Activated T-cell treated with anti-CD3 and anti-CD28 coated beads, Interleukin-2, amount 50 U/mL, for 4 hours (primary cell): ENCODE data around the gene TAF8. TPM values are rescaled to one million over a fixed set of nuclear protein-coding genes. Genes with fewer than 3 reads are reported as not detected.
"Not testable (repeated sequence)": the region's sequence is repeated elsewhere in the genome, so short reads cannot be mapped to it uniquely, and the experiment has no call there.

Source experiments
- ATAC-seq, 2 donors: fragments of 200-7000 bp; cut with Tn5 transposase; one replicate each; pipeline ENCODE4 v1.10.0; 2021
- DNase-seq: peaks from one replicate; pipeline ENCODE4 v3.0.0-alpha.2; 2020
- H3K27me3 Mint-ChIP-seq: one replicate; pipeline ENCODE4 v1.8.0; 2021; ENCODE audit warnings: low read depth, mixed read lengths
- H3K36me3 Mint-ChIP-seq: one replicate; pipeline ENCODE4 v1.8.0; 2022; ENCODE audit warnings: mixed read lengths; ENCODE audit not compliant: insufficient read depth
- H3K4me1 Mint-ChIP-seq: one replicate; pipeline ENCODE4 v1.8.0; 2021; ENCODE audit warnings: low read depth, mixed read lengths
- H3K4me3 Mint-ChIP-seq: one replicate; pipeline ENCODE4 v1.8.0; 2021; ENCODE audit warnings: mild to moderate bottlenecking, moderate library complexity, mixed read lengths
- H3K9me3 Mint-ChIP-seq: one replicate; pipeline ENCODE4 v1.8.0; 2021; ENCODE audit warnings: mixed read lengths
- total RNA-seq, 3 donors: library from RNA; stranded (reverse); gene quantifications; one replicate each; pipeline ENCODE4 v1.2.1, GENCODE V29; 2021

Gene TAF8
- total RNA-seq, 3 donors from 2014 or later = 35.7 to 39.9 (median 38.2) TPM

DNA sequence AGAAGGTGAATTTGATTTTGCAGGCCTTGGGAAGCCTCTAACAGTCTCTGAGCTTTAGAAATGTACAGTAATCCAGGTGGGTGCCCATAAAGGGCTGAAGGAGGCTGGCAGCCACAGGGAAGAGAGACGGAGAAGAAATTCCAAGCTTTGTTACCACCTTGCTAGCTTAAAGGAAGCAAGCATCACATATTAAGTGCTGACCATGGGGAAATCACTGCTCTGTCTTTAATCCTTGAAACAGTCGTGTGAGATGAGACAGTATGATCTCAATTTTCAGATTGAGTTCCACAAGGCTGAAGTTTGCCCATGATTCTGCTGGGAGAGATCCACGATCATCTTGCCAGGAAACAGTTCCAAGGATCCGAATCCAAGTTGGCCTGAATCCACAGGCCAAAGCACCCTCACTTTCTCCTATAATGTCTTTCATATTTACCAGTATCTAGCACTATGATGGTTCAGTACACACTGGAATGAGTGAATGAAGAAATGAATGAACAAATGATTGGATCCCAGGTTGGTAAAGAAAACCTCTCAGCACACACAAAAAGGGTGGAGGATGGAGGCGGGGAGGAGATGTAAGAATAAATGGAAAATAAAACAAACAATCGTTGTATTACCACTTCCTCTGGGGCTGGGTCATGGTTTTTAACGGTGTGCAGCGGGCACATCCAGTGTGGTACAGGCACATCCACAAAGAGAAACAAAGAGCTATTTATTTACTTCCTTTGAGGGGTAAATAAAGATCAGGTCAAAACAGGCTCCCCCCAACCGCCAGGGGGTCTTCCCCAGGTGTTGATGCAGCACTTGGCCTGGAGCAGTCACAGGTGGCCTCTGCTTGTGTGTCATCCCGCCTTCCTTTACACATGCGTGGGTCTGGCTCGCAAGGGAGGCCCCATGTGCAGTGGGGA, 28.2 kb upstream of the TAF8 start:
- H3K4me1 Mint-ChIP-seq = peaks cover 83% of the 10 kb centered on the region
- ATAC-seq (peak; percentile 88 to 91), DNase-seq (peak; percentile 58)
- H3K36me3 Mint-ChIP-seq = peaks cover 31% of the 10 kb centered on the region
- H3K4me3 Mint-ChIP-seq = peak overlapping the region; percentile 58
- no peaks in the 10 kb centered on the region for H3K27me3 Mint-ChIP-seq
- no peaks in the 10 kb centered on the region for H3K9me3 Mint-ChIP-seq

DNA sequence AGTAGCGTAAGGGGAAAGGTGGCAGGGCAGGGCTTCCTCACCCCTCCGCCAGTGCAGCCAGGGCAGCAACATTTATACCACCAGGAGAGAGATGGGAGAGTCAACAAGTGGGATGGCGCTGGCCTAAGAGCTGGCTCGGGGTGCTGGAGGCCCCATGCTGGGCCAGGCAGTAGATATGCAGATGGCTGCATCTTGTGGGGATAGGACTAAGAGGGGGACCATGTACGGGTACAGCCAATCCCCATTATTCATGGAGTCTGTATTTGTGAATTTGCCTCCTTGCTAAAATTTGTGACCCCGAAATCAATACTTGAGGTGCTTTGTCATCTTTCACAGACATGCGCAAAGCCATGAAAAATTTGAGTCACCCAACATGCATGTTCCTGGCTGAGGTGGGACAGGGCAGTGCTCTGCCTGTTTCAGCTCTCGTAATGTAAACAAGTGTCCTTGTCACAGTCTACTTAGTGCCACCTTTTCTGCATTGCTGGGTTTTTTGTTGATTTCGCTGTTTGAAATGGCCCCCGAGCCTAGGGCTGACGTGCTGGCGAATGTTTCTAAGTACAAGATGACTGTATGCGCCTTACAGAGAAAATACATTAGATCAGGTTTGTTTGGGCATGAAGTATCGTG, 27.5 kb upstream of the TAF8 start:
- Mint-ChIP-seq H3K36me3 (peaks cover 29% of the 10 kb centered on the region), H3K9me3 (no peaks in the 10 kb centered on the region), H3K27me3 (no peaks in the 10 kb centered on the region), H3K4me1 (peaks cover 86% of the 10 kb centered on the region), H3K4me3 (peak overlapping the region; percentile 58)
- DNase-seq (no peak), ATAC-seq (peak; percentile 55 to 59)

DNA sequence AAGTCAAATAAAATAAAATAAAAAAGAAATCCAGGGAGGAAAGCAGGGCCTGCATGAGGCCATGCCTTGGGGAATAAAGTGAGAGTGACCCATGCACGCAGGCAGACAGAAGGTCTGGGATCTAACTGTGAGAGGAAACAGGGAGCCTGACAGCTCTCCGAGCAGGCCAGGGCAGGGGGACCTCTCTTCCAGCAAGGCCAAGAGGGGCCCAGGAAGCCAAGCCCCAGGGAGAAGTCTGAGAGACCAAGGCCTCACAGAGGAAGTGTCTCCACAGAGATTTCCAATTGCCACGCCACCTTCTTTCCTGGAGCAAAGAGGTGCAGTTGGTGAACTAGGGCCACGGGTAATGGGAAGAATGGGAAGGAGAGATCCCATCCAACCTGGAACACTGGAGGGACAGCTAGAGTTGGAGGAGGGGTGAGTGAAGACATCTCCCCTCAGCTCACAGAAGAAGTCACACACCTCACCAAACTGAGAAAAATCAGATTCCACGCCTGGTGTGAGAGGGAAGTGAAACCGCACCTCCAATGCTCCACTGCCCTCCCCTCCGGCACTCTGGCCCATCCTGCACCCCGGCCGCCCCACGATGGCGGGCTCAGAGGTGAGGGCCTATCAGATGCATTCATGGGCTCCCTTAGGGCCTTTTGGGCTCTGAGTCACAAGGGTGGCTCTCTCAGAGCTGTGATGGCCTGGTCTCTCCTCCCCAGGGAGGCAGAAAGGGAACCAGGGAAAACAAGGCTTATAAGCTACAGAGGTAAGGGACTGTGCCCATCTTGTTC, 25.1 kb upstream of the TAF8 start:
- no peak overlapping the region for H3K4me3 Mint-ChIP-seq
- H3K36me3 Mint-ChIP-seq = peaks cover 30% of the 10 kb centered on the region
- peaks cover 96% of the 10 kb centered on the region for H3K4me1 Mint-ChIP-seq

DNA sequence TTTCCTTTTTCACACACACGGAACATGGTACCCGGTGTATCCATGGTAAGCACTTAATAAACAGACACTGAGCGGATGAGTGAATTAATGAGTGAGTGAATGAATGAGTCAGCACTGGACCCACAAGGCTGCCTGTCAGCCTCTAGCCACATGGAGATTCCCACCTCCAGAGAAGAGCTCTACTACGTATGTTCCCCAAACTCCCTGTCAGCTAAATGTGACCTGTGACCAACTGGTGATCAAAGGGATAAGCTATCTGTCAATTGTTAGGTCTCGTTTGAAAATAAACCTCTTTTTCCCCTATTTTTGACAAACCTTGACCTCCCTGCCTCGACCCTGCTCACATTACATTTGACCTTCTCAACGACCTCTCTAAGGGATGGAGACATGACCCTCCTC, 24.5 kb upstream of the TAF8 start:
- ATAC-seq = no peak

More for the DNA sequence above, 25.1 kb upstream of the TAF8 start:
- Mint-ChIP-seq H3K27me3 (no peaks in the 10 kb centered on the region), H3K9me3 (no peaks in the 10 kb centered on the region)
- no peak for ATAC-seq
- no peak for DNase-seq

DNA sequence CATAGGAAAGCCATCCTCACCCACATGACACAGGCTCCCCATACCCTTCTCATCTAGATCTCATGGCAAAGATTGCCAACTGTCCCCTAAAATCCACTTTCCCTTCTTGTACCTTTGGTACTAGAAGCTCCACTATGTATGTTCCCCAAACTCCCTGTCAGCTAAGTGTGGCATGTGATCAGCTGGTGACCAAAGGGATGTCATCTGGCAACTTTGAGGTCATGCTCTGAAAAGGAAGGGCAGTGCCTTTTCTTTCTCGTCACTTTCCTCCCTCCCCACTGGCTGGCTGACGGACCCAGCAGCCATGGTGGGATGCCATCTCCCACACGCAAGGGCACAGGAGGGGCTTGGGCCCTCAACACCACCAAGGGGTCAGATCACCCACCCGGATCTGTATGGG, 23.8 kb upstream of the TAF8 start:
- H3K9me3 Mint-ChIP-seq = no peaks in the 10 kb centered on the region
- no peaks in the 10 kb centered on the region for H3K27me3 Mint-ChIP-seq
- no peak for ATAC-seq
- peaks cover 23% of the 10 kb centered on the region for H3K36me3 Mint-ChIP-seq
- H3K4me3 Mint-ChIP-seq = no peak overlapping the region
- H3K4me1 Mint-ChIP-seq = peaks cover 96% of the 10 kb centered on the region
- DNase-seq = no peak

More for the DNA sequence above, 24.5 kb upstream of the TAF8 start:
- no peak for DNase-seq
- Mint-ChIP-seq H3K4me1 (peaks cover 96% of the 10 kb centered on the region), H3K4me3 (no peak overlapping the region), H3K9me3 (no peaks in the 10 kb centered on the region), H3K36me3 (peaks cover 27% of the 10 kb centered on the region), H3K27me3 (no peaks in the 10 kb centered on the region)

DNA sequence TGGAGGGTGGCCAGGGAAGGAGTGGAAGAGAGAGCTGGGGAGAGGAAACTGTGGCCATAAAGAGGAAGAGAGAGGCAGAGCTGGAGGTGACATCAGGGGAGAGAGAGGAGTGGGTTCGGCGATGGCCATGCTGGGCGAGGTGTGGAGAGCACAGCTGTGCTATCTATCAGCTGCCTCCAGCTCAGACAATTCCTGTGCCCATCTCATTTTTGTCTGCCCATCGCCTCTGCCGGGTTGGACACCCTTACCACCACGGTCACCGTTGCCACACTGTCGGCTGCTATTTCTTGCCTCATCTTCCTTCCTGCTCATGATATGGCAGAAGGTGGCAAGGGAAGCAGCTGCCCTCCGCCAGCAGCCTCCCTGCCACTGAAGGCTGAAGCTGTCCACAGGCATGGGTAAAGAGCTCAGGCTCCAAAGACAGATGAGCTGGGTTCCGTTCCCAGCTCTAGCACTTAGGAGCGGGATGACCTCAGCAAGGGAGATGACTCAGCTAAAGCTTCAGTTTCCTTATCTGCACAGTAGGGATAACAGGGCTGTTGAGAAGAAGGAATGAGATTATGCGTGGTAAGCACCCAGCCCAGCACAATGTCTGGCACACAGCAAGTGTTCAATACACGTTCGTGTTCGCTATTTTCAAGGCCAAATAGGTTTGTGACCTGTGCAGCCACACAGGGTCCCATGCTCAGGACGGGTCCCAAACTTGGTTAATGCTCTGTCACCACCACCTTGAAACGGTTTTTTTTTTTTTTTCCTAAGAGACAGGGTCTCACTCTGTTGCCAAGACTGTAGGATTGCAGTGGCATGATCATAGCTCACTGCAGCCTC, 21.9 kb upstream of the TAF8 start:
- no peaks in the 10 kb centered on the region for H3K9me3 Mint-ChIP-seq
- peak overlapping the region; percentile 75 for H3K4me3 Mint-ChIP-seq
- DNase-seq = no peak
- H3K36me3 Mint-ChIP-seq = peaks cover 28% of the 10 kb centered on the region
- H3K27me3 Mint-ChIP-seq = no peaks in the 10 kb centered on the region
- ATAC-seq = peak; percentile 49 to 58
- H3K4me1 Mint-ChIP-seq = peaks cover 91% of the 10 kb centered on the region

DNA sequence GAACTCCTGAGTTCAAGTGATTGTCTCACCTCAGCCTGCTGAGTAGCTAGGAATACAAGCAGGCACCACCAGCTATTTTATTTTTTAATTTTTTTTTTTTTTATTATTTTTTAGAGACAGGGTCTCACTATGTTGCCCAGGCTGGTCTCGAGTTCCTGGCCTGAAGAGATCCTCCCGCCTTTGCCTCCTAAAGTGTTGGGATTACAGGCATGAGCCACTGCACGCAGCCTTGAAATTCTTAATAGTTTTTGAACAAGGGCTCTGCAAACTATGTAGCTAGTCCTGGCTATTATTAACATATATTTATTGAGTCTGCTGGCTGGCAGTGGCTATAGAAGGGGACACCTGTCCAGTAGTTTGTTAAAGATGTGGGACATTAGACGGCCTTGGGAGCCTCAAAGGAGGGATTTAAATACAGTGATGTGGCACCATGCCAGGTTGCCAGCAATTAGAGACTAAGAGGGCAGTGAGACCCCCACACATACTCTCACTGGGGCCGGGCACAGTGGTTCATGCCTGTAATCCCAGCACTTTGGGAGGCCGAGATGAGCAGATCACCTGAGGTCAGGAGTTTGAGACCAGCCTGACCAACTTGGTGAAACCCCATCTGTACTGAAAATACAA, 21.1 kb upstream of the TAF8 start:
- Mint-ChIP-seq H3K4me3 (no peak overlapping the region), H3K4me1 (peaks cover 84% of the 10 kb centered on the region), H3K36me3 (peaks cover 25% of the 10 kb centered on the region), H3K27me3 (no peaks in the 10 kb centered on the region), H3K9me3 (no peaks in the 10 kb centered on the region)
- ATAC-seq (no peak), DNase-seq (no peak)

DNA sequence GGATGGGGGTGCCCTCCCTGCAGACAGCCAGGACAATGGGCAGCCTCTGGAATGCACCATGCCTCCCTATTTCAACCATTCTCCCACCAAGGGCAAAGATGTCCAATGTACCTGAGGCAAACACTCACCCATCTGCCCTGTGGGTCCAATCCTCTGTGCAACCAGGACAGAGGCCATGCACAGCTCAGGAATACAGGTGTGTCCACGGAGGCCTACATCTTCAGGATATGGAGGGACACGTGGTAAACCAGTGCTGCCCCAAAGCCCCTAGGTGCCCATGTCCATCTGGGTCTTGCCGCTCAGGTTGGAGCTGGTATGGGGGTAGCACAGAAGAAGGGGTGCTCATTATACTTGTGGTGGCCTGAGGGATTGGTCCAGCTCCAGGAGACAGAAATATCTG, 20.4 kb upstream of the TAF8 start:
- peaks cover 82% of the 10 kb centered on the region for H3K4me1 Mint-ChIP-seq
- H3K9me3 Mint-ChIP-seq = no peaks in the 10 kb centered on the region
- ATAC-seq (no peak), DNase-seq (no peak)
- no peak overlapping the region for H3K4me3 Mint-ChIP-seq
- H3K27me3 Mint-ChIP-seq = no peaks in the 10 kb centered on the region
- H3K36me3 Mint-ChIP-seq = peaks cover 28% of the 10 kb centered on the region

DNA sequence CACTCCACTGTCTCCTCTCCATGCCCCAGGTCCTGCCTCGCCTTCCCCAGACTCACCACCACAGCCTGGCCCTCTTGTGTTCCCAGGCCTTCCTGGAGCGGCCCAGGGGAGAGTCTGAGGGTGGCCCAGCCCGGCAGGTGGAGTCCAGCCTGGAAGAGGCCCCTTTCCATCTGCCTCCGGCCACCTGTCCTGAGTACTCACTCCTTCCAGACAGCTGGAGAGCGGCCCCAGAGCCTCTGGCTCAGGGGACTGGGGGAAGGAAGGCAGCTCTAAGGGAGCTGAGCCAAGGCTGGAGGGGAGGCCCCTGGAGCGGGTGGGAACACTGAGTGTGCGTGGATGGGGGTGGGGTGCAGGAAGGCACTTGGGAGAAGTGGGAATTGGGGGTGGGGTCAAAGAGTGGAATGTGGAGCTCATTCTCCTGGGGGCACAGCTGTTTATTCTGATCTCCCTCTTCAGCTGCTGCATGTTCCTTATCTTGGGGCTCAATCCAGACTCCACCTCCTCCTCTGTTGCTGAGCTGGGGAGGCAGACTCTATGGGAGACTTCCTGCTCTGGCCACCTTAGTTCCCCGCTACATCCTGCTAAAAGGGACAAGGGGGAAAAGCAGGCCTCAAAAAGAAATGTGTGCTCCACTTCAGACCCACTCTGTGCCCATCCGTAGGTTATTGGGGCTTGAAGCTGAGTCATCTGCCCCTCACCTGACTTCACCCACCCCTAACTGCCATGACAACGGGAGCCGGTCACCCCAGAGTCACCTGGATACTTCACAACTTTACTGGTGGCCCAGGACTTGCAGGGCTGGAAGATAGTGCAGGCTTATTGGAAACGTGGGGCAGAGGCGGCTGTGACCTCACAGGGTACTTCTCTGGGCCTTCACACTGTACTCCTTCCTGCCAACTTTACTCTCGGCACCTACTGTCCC, 19.5 kb upstream of the TAF8 start:
- DNase-seq (peak; percentile 21), ATAC-seq (peak; percentile 48 to 65)
- Mint-ChIP-seq H3K36me3 (peaks cover 28% of the 10 kb centered on the region), H3K27me3 (no peaks in the 10 kb centered on the region), H3K9me3 (no peaks in the 10 kb centered on the region), H3K4me1 (peaks cover 80% of the 10 kb centered on the region), H3K4me3 (peak overlapping the region; percentile 22)

DNA sequence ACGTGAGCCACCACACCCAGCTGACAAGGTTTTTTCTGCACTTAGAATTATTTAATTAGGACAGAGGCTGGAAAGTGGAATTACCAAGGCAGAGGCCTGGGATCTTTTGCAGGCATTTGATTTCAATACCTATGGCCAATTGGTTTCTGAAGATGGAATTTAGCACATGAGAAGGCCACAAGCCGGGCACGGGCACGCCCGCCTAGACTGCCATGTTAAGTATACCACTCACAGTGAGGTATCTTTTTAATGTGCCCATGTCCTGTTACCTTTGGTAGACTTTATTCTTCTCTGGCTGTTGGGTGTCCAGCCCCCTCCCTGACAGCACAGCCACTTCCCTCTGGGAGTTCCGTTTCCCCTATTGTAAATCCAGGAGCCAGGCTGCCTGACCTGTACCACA, 18.0 kb upstream of the TAF8 start:
- DNase-seq = no peak
- H3K4me3 Mint-ChIP-seq = no peak overlapping the region
- ATAC-seq = no peak
- H3K4me1 Mint-ChIP-seq = peaks cover 67% of the 10 kb centered on the region
- no peaks in the 10 kb centered on the region for H3K9me3 Mint-ChIP-seq
- H3K36me3 Mint-ChIP-seq = peaks cover 18% of the 10 kb centered on the region
- no peaks in the 10 kb centered on the region for H3K27me3 Mint-ChIP-seq

DNA sequence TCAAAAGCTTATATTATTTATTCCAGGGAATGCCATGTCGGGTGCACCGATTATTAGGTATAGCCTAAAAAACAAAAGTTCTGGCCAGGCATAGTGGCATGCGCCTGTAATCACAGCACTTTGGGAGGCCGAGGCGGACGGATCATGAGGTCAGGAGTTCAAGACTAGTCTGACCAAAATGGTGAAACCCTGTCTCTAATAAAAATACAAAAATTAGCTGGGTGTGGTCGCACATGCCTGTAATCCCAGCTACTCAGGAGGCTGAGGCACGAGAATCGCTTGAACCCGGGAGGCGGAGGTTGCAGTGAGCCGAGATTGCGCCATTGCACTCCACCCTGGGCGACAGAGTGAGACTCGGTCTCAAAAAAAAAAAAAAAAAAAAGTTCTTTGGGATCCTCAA, 12.7 kb upstream of the TAF8 start:
- Mint-ChIP-seq H3K4me1 (peaks cover 68% of the 10 kb centered on the region), H3K36me3 (peaks cover 13% of the 10 kb centered on the region)
- H3K9me3 Mint-ChIP-seq, DNase-seq, ATAC-seq, H3K4me3 Mint-ChIP-seq, H3K27me3 Mint-ChIP-seq: not testable (repeated sequence)

DNA sequence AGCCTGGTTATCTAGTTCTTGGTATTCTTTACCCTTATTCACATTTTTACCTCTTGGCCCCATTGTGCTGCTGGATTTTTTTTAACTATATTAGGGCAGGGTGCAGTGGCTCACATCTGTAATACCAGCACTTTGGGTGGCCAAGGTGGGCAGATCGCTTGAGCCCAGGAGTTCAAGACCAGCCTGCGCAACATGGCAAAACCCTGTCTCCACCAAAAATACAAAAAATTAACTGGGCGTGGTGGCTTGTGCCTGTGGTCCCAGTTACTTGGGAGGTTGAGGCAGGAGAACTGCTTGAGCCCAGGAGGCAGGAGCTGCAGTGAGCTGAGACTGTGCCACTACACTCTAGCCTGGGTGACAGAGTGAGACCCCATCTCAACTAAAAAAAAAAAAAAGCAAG, 12.2 kb upstream of the TAF8 start:
- H3K27me3 Mint-ChIP-seq = no peaks in the 10 kb centered on the region
- H3K4me3 Mint-ChIP-seq = peak overlapping the region; percentile 23
- H3K4me1 Mint-ChIP-seq = peaks cover 68% of the 10 kb centered on the region
- no peak for DNase-seq
- H3K36me3 Mint-ChIP-seq = peaks cover 8% of the 10 kb centered on the region
- no peaks in the 10 kb centered on the region for H3K9me3 Mint-ChIP-seq
- no peak for ATAC-seq
